GM13976 (cell line): ENCODE data around the gene TAF10.

Source experiments
- DNase-seq: peaks from one replicate; pipeline ENCODE4 v3.0.0; 2012; ENCODE audit warnings: low spot score
- CTCF ChIP-seq: IDR thresholded peaks from 2 replicates; pipeline ENCODE4 v1.5.1; 2012; ENCODE audit warnings: borderline replicate concordance, mild to moderate bottlenecking; ENCODE audit not compliant: insufficient read depth; ENCODE audit errors: extremely low read depth, missing control alignments, control extremely low read depth
- in situ Hi-C: fragments of 300-500 bp; cut with MboI; formaldehyde crosslinking; loops from one replicate; pipeline ENCODE4 v1.12.0; 2022; ENCODE audit warnings: low sequenced_read_pairs, mixed read lengths, inconsistent platforms; ENCODE audit not compliant: unreplicated experiment

Gene TAF10

GRCh38 chr11:6574816-6575715 is 37.0 kb downstream of the TAF10 start:
- no peak for DNase-seq
- in situ Hi-C loops: no loop called here
- no peak for TF ChIP-seq CTCF

GRCh38 chr11:6572215-6572614 is 39.8 kb downstream of the TAF10 start:
- no peak for DNase-seq
- in situ Hi-C loops: no loop called here
- TF ChIP-seq CTCF: no peak

GRCh38 chr11:6571434-6572008 is 40.5 kb downstream of the TAF10 start:
- no peak for DNase-seq
- TF ChIP-seq CTCF: no peak
- in situ Hi-C loops: no loop called here

- no peak for DNase-seq
- TF ChIP-seq CTCF: no peak
- in situ Hi-C loops: no loop called here
Observed at GRCh38 chr11:6570691-6571427, 41.2 kb downstream of the TAF10 start.

GRCh38 chr11:6569706-6570105 is 42.3 kb downstream of the TAF10 start:
- in situ Hi-C loops: no loop called here
- DNase-seq: no peak
- TF ChIP-seq CTCF: no peak

- no peak for DNase-seq
- TF ChIP-seq CTCF: no peak
- in situ Hi-C loops: no loop called here
Observed at GRCh38 chr11:6568191-6568918, 43.7 kb downstream of the TAF10 start.
